ENCODE data around the gene GON7.
"Not testable (repeated sequence)": the region's sequence is repeated elsewhere in the genome, so short reads cannot be mapped to it uniquely, and the experiment has no call there.

The GON7 gene

GRCh38 chr14:93195316-93195999 is 11.4 kb downstream of the GON7 start:
- no peak for DNase-seq

GRCh38 chr14:93186956-93187355 is 19.9 kb downstream of the GON7 start:
- no peak for DNase-seq

GRCh38 chr14:93186466-93186865 is 20.4 kb downstream of the GON7 start:
- DNase-seq: no peak

- DNase-seq: no peak
Observed at GRCh38 chr14:93185349-93185720, 21.5 kb downstream of the GON7 start.

- peak; percentile 88 for DNase-seq
Observed at GRCh38 chr14:93184391-93185348, 22.2 kb downstream of the GON7 start, which contains the start of the genes LYSET and MOAP1. Gene LYSET (plus strand): TSS chr14:93185317. CDS start chr14:93185406, 89 bp downstream. Gene MOAP1 (minus strand): TSS chr14:93184897. CDS start chr14:93184242, 655 bp downstream.

- no peak for DNase-seq
Observed at GRCh38 chr14:93183596-93184317, 23.1 kb downstream of the GON7 start.

GRCh38 chr14:93175492-93175891 is 31.4 kb downstream of the GON7 start:
- no peak for DNase-seq

GRCh38 chr14:93174731-93175130 is 32.1 kb downstream of the GON7 start:
- not testable (repeated sequence) for DNase-seq

- DNase-seq: no peak
Observed at GRCh38 chr14:93173943-93174395, 32.9 kb downstream of the GON7 start.

GRCh38 chr14:93171376-93171775 is 35.5 kb downstream of the GON7 start:
- DNase-seq: no peak

GRCh38 chr14:93170141-93170540 is 36.7 kb downstream of the GON7 start:
- DNase-seq: not testable (repeated sequence)

- not testable (repeated sequence) for DNase-seq
Observed at GRCh38 chr14:93169619-93170018, 37.2 kb downstream of the GON7 start.

GRCh38 chr14:93168610-93169009 is 38.3 kb downstream of the GON7 start:
- not testable (repeated sequence) for DNase-seq

GRCh38 chr14:93165271-93166265 is 41.3 kb downstream of the GON7 start:
- DNase-seq: not testable (repeated sequence)

- DNase-seq: no peak
Observed at GRCh38 chr14:93163564-93163963, 43.3 kb downstream of the GON7 start.

GRCh38 chr14:93161411-93161940 is 45.4 kb downstream of the GON7 start:
- DNase-seq: no peak

- no peak for DNase-seq
Observed at GRCh38 chr14:93160353-93160801, 46.5 kb downstream of the GON7 start.

GRCh38 chr14:93159625-93160352 is 47.1 kb downstream of the GON7 start:
- DNase-seq: not testable (repeated sequence)

GRCh38 chr14:93158349-93158748 is 48.5 kb downstream of the GON7 start:
- DNase-seq: not testable (repeated sequence)

- DNase-seq: no peak
Observed at GRCh38 chr14:93156693-93157369, 50.0 kb downstream of the GON7 start.
